K562 (cell line): ENCODE results near the gene NF1. TPM values are rescaled to one million over a fixed set of nuclear protein-coding genes. Genes with fewer than 3 reads are reported as not detected.
A peak's percentile ranks its signal among the peaks of the same experiment; 100 is the strongest.

Source experiments
- CUX1 ChIP-seq: fragments of 200-800 bp; sonication (Bioruptor generic); IDR thresholded peaks from 2 replicates; pipeline ENCODE4 v1.6.1; 2016; ENCODE audit warnings: missing genetic modification characterization, missing compliant biosample characterization
- HDAC2 ChIP-seq: fragments of 450-650 bp; IDR thresholded peaks from 2 replicates; pipeline ENCODE4 v1.6.1; 2016; ENCODE audit warnings: mild to moderate bottlenecking
- POLR2B ChIP-seq: fragments of 450-650 bp; IDR thresholded peaks from 2 replicates; pipeline ENCODE4 v1.6.1; 2018; ENCODE audit warnings: low read depth; ENCODE audit not compliant: partially characterized antibody
- SP2 ChIP-seq: IDR thresholded peaks from 2 replicates; pipeline ENCODE4 v1.6.1; 2011; ENCODE audit warnings: mild to moderate bottlenecking, low read depth, low read length, moderate library complexity; ENCODE audit not compliant: poor library complexity, severe bottlenecking; ENCODE audit errors: extremely low read depth
- TBP ChIP-seq: optimal IDR thresholded peaks from 2 replicates; pipeline ENCODE3; 2011; ENCODE audit warnings: low read depth, low read length, improper control_type of control experiment
- ZBTB11 ChIP-seq, 3 experiments: fragments of 200-800 bp in 1 of 3; fragments of 250-450 bp in 1 of 3; fragments of 450-650 bp in 1 of 3; sonication (Bioruptor Pico) in 1 of 3; sonication (Bioruptor generic) in 1 of 3; formaldehyde crosslinking in 1 of 3; IDR thresholded peaks; 2 replicates each; pipeline versions ENCODE4 v1.6.1 to v1.8.0; 2016 to 2022; ENCODE audit warnings: mild to moderate bottlenecking in 2 of 3, missing genetic modification characterization in 2 of 3, missing compliant biosample characterization in 1 of 3, moderate library complexity in 1 of 3
- ZHX1 ChIP-seq: fragments of 150-350 bp; conservative IDR thresholded peaks from 2 replicates; pipeline ENCODE4 v1.6.1; 2014; ENCODE audit warnings: low read length
- ZNF609 ChIP-seq: sonication (generic); formaldehyde crosslinking; IDR thresholded peaks from 2 replicates; pipeline ENCODE4 v1.8.1; 2023; ENCODE audit warnings: missing genetic modification reagents, mild to moderate bottlenecking, borderline replicate concordance
- polyA plus RNA-seq, 8 experiments: library from polyadenylated mRNA; depleted of rRNA in 4 of 8; stranded (reverse) in 5 of 8; unstranded in 3 of 8; fragments of >200 nt; fragmentation: Nextera tagmentation in 2 of 8; fragmentation: Illumina TruSeq in 1 of 8; extraction: Ambion mirVana in 2 of 8; extraction: Trizol in 1 of 8; gene quantifications; 2 replicates each; pipeline versions ENCODE4 v1.2.1 to v1.2.3, GENCODE V29; 2011 to 2014; ENCODE audit warnings: inconsistent platforms in 1 of 8, missing spikeins in 1 of 8
- total RNA-seq, 7 experiments: library from RNA; depleted of rRNA in 6 of 7; stranded (reverse); fragments of >200 nt in 6 of 7; fragmentation: Illumina TruSeq in 2 of 7; extraction: Trizol in 2 of 7; gene quantifications; 2 replicates each; pipeline versions ENCODE4 v1.2.1 to v1.2.3, GENCODE V29; 2011 to 2021; ENCODE audit warnings: low replicate concordance in 1 of 7

Gene NF1
- total and polyA plus RNA-seq, 9 of the 15 experiments (the other 6 are each of a cell fraction or from before 2014, with no cell fraction given) = 3.4 to 41.9 (median 24.3) TPM

GRCh38 chr17:31094600-31095235 is at the start of gene NF1 (continued):
- TF ChIP-seq POLR2B (peak; percentile 63), CUX1 (no peak), ZNF609 (CRISPR knock-in tag) (no peak), HDAC2 (peak; percentile 7; the same call in 1 of the 2 replicates), TBP (peak; percentile 90), ZHX1 (0 out of 2 replicates have a peak, but pooled peaks have one; percentile 57), SP2 (no peak), ZBTB11 (CRISPR knock-in tag; IDR thresholded peaks at IDR 0.05) (0 out of 6 replicates have a peak, but pooled peaks of 1 of the 3 experiments have one; percentile 55)
